Activated naive CD4-positive, alpha-beta T cell treated with anti-CD3 and anti-CD28 coated beads, Interleukin-2, amount 50 U/mL, for 24 hours (primary cell): ENCODE data around the gene ANKRD49.

Source experiments
- H3K27ac Mint-ChIP-seq: one replicate; pipeline ENCODE4 v1.8.0; 2021; ENCODE audit warnings: mild to moderate bottlenecking, mixed read lengths
- H3K27me3 Mint-ChIP-seq: one replicate; pipeline ENCODE4 v1.8.0; 2021; ENCODE audit warnings: mixed read lengths
- H3K36me3 Mint-ChIP-seq: one replicate; pipeline ENCODE4 v1.8.0; 2021; ENCODE audit warnings: mixed read lengths
- H3K4me1 Mint-ChIP-seq: one replicate; pipeline ENCODE4 v1.8.0; 2021; ENCODE audit warnings: mixed read lengths
- H3K4me3 Mint-ChIP-seq: one replicate; pipeline ENCODE4 v1.8.0; 2021; ENCODE audit warnings: mild to moderate bottlenecking, mixed read lengths
- H3K9me3 Mint-ChIP-seq: one replicate; pipeline ENCODE4 v1.8.0; 2021; ENCODE audit warnings: mixed read lengths

ANKRD49 gene

GRCh38 chr11:94525546-94526324, 32.0 kb downstream of the ANKRD49 start:
- Mint-ChIP-seq H3K27me3 (peaks cover 6% of the 10 kb centered on the region), H3K4me3 (no peak overlapping the region), H3K4me1 (no peaks in the 10 kb centered on the region), H3K9me3 (no peaks in the 10 kb centered on the region), H3K27ac (no peak overlapping the region), H3K36me3 (no peaks in the 10 kb centered on the region)

GRCh38 chr11:94526645-94527438, 33.1 kb downstream of the ANKRD49 start:
- Mint-ChIP-seq H3K9me3 (no peaks in the 10 kb centered on the region), H3K27ac (no peak overlapping the region), H3K27me3 (peaks cover 6% of the 10 kb centered on the region), H3K4me1 (no peaks in the 10 kb centered on the region), H3K4me3 (no peak overlapping the region), H3K36me3 (no peaks in the 10 kb centered on the region)

DNA sequence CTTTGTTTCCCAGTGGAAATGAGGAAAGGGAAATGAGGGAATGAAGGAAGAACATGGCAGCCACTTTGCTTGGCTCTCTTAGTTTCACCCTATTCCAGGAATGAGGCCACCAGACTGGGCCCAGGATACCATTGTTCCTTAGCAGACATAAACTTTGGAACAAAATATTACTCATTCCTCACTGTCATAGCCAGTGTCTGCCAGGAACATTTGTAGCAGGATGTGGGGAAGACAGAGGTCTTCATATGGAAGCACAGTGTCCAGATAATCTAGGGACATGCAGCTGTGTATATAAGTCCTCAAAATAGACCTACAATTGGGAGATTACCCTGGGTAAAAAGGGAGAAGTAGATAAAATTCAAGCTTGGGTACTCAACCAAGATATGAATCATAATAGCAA, 34.8 kb downstream of the ANKRD49 start:
- H3K9me3 Mint-ChIP-seq, result no peaks in the 10 kb centered on the region
- H3K4me1 Mint-ChIP-seq, result no peaks in the 10 kb centered on the region
- H3K36me3 Mint-ChIP-seq, result no peaks in the 10 kb centered on the region
- H3K27ac Mint-ChIP-seq, result no peak overlapping the region
- H3K4me3 Mint-ChIP-seq, result no peak overlapping the region
- peaks cover 7% of the 10 kb centered on the region for H3K27me3 Mint-ChIP-seq

DNA sequence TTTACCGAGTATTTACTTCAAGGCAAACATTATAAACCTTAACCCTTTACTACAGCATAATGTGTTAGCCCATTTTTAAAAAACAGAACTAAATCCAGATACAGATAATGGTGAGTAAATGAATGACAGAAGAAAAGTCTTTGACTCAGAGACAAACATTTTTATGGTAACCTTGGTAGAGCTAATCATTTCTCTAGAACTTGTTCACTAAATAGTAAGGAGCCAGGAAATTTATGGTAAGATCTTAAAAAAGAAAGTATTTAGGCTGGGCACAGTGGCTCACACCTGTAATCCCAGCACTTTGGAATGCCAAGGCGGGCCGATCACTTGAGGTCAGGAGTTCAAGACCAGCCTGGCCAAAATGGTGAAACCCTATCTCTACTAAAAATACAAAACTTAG, 38.4 kb downstream of the ANKRD49 start:
- H3K36me3 Mint-ChIP-seq, result no peaks in the 10 kb centered on the region
- peaks cover 17% of the 10 kb centered on the region for H3K27me3 Mint-ChIP-seq
- no peak overlapping the region for H3K4me3 Mint-ChIP-seq
- no peaks in the 10 kb centered on the region for H3K4me1 Mint-ChIP-seq
- H3K27ac Mint-ChIP-seq, result no peak overlapping the region
- no peaks in the 10 kb centered on the region for H3K9me3 Mint-ChIP-seq

DNA sequence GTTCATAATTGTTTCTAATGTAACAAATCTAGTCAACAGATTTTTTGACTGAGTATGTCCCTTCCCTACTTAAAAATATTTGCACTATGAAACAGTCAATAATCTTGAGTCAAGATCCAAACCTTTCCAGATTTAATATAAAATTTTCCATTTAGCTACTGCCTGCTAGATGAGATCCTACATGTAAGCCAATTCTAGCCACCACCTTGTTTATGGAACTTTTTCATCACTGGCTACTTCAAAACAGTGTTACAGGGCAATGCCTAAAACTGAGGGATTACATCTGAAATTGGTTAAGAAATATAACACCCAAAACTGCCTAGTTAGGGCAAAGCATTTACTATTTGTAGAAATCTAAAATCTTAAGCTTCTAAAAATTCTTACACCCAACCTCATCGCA, 39.4 kb downstream of the ANKRD49 start:
- Mint-ChIP-seq H3K36me3 (no peaks in the 10 kb centered on the region), H3K4me3 (no peak overlapping the region), H3K9me3 (no peaks in the 10 kb centered on the region), H3K27me3 (peaks cover 18% of the 10 kb centered on the region), H3K4me1 (no peaks in the 10 kb centered on the region), H3K27ac (no peak overlapping the region)

GRCh38 chr11:94533696-94534630, 40.2 kb downstream of the ANKRD49 start:
- Mint-ChIP-seq H3K27ac (no peak overlapping the region), H3K27me3 (peaks cover 19% of the 10 kb centered on the region), H3K4me1 (no peaks in the 10 kb centered on the region), H3K36me3 (no peaks in the 10 kb centered on the region), H3K4me3 (no peak overlapping the region), H3K9me3 (no peaks in the 10 kb centered on the region)

DNA sequence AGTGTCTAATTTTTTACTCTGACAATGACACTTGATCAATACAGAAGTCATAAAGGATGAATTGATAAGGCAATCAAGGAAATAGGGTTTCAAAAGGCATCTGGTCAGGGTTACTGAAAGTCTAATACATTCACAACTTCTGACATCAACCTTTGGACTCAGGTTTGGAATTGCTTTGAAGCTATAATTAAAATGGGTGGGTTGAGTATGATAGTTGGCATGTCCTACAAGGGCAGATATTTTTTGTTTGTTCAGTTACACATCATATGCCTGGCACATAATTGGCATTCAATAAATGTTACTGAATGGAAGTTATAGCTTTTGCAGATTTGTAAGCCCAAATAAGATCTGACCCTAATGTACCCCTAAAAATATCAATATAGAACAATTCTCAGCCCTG, 42.6 kb downstream of the ANKRD49 start:
- Mint-ChIP-seq H3K4me1 (no peaks in the 10 kb centered on the region), H3K9me3 (no peaks in the 10 kb centered on the region), H3K36me3 (no peaks in the 10 kb centered on the region), H3K4me3 (no peak overlapping the region), H3K27ac (no peak overlapping the region), H3K27me3 (peaks cover 22% of the 10 kb centered on the region)

DNA sequence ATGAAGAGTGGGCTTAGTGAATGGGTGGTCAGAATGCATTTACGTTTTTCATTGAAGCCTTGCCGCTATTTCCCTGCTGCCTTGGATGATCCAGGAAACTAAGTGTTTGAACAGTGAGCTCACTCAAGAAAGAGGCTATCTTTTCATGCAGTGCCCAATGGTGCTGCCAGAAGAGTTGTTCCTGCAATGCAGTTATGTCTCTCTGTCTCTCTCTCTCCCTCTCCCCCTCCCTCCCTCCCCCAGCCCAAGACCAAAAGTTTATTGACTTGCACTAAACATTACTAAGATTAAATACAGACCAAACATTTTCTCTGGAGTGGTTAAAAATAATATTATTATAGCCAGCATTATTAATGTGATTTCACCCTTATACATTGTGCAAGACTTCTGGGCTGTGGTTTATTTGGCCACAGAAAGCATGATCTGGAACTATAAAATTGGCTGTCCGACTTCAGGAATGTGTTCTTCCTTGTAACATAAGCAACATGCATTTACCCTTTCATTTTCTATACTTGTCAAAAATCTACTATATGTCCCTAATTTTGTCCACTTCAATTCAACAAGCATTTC, 43.3 kb downstream of the ANKRD49 start:
- no peaks in the 10 kb centered on the region for H3K36me3 Mint-ChIP-seq
- H3K9me3 Mint-ChIP-seq, result no peaks in the 10 kb centered on the region
- no peak overlapping the region for H3K27ac Mint-ChIP-seq
- H3K27me3 Mint-ChIP-seq, result peaks cover 22% of the 10 kb centered on the region
- no peaks in the 10 kb centered on the region for H3K4me1 Mint-ChIP-seq
- H3K4me3 Mint-ChIP-seq, result no peak overlapping the region

GRCh38 chr11:94539420-94539819, 45.6 kb downstream of the ANKRD49 start:
- H3K36me3 Mint-ChIP-seq, result no peaks in the 10 kb centered on the region
- peaks cover 10% of the 10 kb centered on the region for H3K4me1 Mint-ChIP-seq
- H3K27ac Mint-ChIP-seq, result no peak overlapping the region
- peaks cover 16% of the 10 kb centered on the region for H3K27me3 Mint-ChIP-seq
- no peaks in the 10 kb centered on the region for H3K9me3 Mint-ChIP-seq
- H3K4me3 Mint-ChIP-seq, result no peak overlapping the region

- H3K36me3 Mint-ChIP-seq, result no peaks in the 10 kb centered on the region
- peak within 1 kb of the TSS; percentile 99 for H3K27ac Mint-ChIP-seq
- H3K27me3 Mint-ChIP-seq, result peaks cover 3% of the 10 kb centered on the region
- H3K9me3 Mint-ChIP-seq, result no peaks in the 10 kb centered on the region
- peak within 1 kb of the TSS; percentile 99 for H3K4me3 Mint-ChIP-seq
- peaks cover 44% of the 10 kb centered on the region for H3K4me1 Mint-ChIP-seq
Measured at GRCh38 chr11:94543695-94544645, 50.2 kb downstream of the ANKRD49 start, which contains the start of gene FUT4. TSS of gene FUT4 (plus strand) at chr11:94543921. CDS start at chr11:94544134, 213 bp downstream.

- peak overlapping the region; percentile 79 for H3K4me3 Mint-ChIP-seq
- H3K27ac Mint-ChIP-seq, result peak overlapping the region; percentile 12
- no peaks in the 10 kb centered on the region for H3K9me3 Mint-ChIP-seq
- H3K27me3 Mint-ChIP-seq, result no peaks in the 10 kb centered on the region
- H3K36me3 Mint-ChIP-seq, result no peaks in the 10 kb centered on the region
- H3K4me1 Mint-ChIP-seq, result peaks cover 51% of the 10 kb centered on the region
Measured at GRCh38 chr11:94544646-94545263, 51.0 kb downstream of the ANKRD49 start.

DNA sequence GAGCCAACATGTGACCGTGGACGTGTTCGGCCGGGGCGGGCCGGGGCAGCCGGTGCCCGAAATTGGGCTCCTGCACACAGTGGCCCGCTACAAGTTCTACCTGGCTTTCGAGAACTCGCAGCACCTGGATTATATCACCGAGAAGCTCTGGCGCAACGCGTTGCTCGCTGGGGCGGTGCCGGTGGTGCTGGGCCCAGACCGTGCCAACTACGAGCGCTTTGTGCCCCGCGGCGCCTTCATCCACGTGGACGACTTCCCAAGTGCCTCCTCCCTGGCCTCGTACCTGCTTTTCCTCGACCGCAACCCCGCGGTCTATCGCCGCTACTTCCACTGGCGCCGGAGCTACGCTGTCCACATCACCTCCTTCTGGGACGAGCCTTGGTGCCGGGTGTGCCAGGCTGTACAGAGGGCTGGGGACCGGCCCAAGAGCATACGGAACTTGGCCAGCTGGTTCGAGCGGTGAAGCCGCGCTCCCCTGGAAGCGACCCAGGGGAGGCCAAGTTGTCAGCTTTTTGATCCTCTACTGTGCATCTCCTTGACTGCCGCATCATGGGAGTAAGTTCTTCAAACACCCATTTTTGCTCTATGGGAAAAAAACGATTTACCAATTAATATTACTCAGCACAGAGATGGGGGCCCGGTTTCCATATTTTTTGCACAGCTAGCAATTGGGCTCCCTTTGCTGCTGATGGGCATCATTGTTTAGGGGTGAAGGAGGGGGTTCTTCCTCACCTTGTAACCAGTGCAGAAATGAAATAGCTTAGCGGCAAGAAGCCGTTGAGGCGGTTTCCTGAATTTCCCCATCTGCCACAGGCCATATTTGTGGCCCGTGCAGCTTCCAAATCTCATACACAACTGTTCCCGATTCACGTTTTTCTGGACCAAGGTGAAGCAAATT, 51.7 kb downstream of the ANKRD49 start:
- peak overlapping the region; percentile 79 for H3K4me3 Mint-ChIP-seq
- H3K9me3 Mint-ChIP-seq, result no peaks in the 10 kb centered on the region
- peaks cover 58% of the 10 kb centered on the region for H3K4me1 Mint-ChIP-seq
- H3K27me3 Mint-ChIP-seq, result no peaks in the 10 kb centered on the region
- no peaks in the 10 kb centered on the region for H3K36me3 Mint-ChIP-seq
- peak overlapping the region; percentile 77 for H3K27ac Mint-ChIP-seq

GRCh38 chr11:94546162-94546470, 52.3 kb downstream of the ANKRD49 start:
- Mint-ChIP-seq H3K27me3 (no peaks in the 10 kb centered on the region), H3K4me3 (peak overlapping the region; percentile 79), H3K27ac (no peak overlapping the region), H3K9me3 (no peaks in the 10 kb centered on the region), H3K4me1 (peaks cover 60% of the 10 kb centered on the region), H3K36me3 (no peaks in the 10 kb centered on the region)
